Measurements from ENCODE around the gene TBL1XR1. TPM values are rescaled to one million over a fixed set of nuclear protein-coding genes. Genes with fewer than 3 reads are reported as not detected.

The TBL1XR1 gene
- total and polyA plus RNA-seq, 4 donors = 24.1 to 203 (median 77.4) TPM

- TF ChIP-seq CTCF (IDR thresholded peaks at IDR 0.05; ENCODE audit: control extremely low read depth, extremely low read depth) = no peak
- peaks cover 0 to 4% (median 2%) of the 10 kb centered on the region in 4 donors for H3K36me3 ChIP-seq (ENCODE audit: control insufficient read depth in 4 of 4, insufficient read depth in 4 of 4, low read length in 4 of 4)
- H3K4me3 ChIP-seq = no peak overlapping the region
- H3K27ac ChIP-seq (ENCODE audit: low read depth in 1 of 2, low read length in 1 of 2) = no peak overlapping the region
- no peak for DNase-seq
- ATAC-seq (ENCODE audit: insufficient read depth, low FRiP score) = no peak
- no peaks in the 10 kb centered on the region for H3K9me3 ChIP-seq (ENCODE audit: control insufficient read depth in 4 of 4, insufficient read depth in 3 of 4, low read length in 3 of 4)
- no peak overlapping the region for H3K9ac ChIP-seq (ENCODE audit: insufficient read depth in 1 of 2, low read length in 2 of 2)
- peaks cover 0 to 22% (median 9%) of the 10 kb centered on the region in 5 donors for H3K4me1 ChIP-seq (ENCODE audit: control insufficient read depth in 5 of 5, insufficient read depth in 5 of 5, low read length in 5 of 5)
- WGBS, 2 donors = 93 to 95% methylated on average over 6 of the region's 6 CpGs
- no peaks in the 10 kb centered on the region for H3K27me3 ChIP-seq (ENCODE audit: control insufficient read depth in 3 of 3, insufficient read depth in 3 of 3, low read length in 2 of 3)
These were observed 127.6 kb downstream of the TBL1XR1 start for GRCh38 chr3:177069514-177070329.

- Histone ChIP-seq H3K27ac (ENCODE audit: low read depth in 1 of 2, low read length in 1 of 2) (no peak overlapping the region), H3K27me3 (ENCODE audit: control insufficient read depth in 3 of 3, insufficient read depth in 3 of 3, low read length in 2 of 3) (no peaks in the 10 kb centered on the region), H3K9ac (ENCODE audit: insufficient read depth in 1 of 2, low read length in 2 of 2) (no peak overlapping the region), H3K4me3 (no peak overlapping the region), H3K9me3 (ENCODE audit: control insufficient read depth in 4 of 4, insufficient read depth in 3 of 4, low read length in 3 of 4) (no peaks in the 10 kb centered on the region), H3K36me3 (ENCODE audit: control insufficient read depth in 4 of 4, insufficient read depth in 4 of 4, low read length in 4 of 4) (peaks cover 0 to 4% (median 1%) of the 10 kb centered on the region in 4 donors), H3K4me1 (ENCODE audit: control insufficient read depth in 5 of 5, insufficient read depth in 5 of 5, low read length in 5 of 5) (peaks cover 0 to 30% (median 9%) of the 10 kb centered on the region in 5 donors)
- no peak for ATAC-seq (ENCODE audit: insufficient read depth, low FRiP score)
- no peak for TF ChIP-seq CTCF (IDR thresholded peaks at IDR 0.05; ENCODE audit: control extremely low read depth, extremely low read depth)
- WGBS, 2 donors = 97% methylated on average over 3 of the region's 3 CpGs
- no peak for DNase-seq
These were observed 128.3 kb downstream of the TBL1XR1 start for GRCh38 chr3:177068967-177069366.

- Histone ChIP-seq H3K4me1 (ENCODE audit: control insufficient read depth in 5 of 5, insufficient read depth in 5 of 5, low read length in 5 of 5) (peaks cover 0 to 55% (median 16%) of the 10 kb centered on the region in 5 donors), H3K4me3 (no peak overlapping the region), H3K27me3 (ENCODE audit: control insufficient read depth in 3 of 3, insufficient read depth in 3 of 3, low read length in 2 of 3) (no peaks in the 10 kb centered on the region), H3K36me3 (ENCODE audit: control insufficient read depth in 4 of 4, insufficient read depth in 4 of 4, low read length in 4 of 4) (peaks cover 0 to 2% (median 0%) of the 10 kb centered on the region in 4 donors), H3K9me3 (ENCODE audit: control insufficient read depth in 4 of 4, insufficient read depth in 3 of 4, low read length in 3 of 4) (no peaks in the 10 kb centered on the region), H3K27ac (ENCODE audit: low read depth in 1 of 2, low read length in 1 of 2) (no peak overlapping the region), H3K9ac (ENCODE audit: insufficient read depth in 1 of 2, low read length in 2 of 2) (no peak overlapping the region)
- DNase-seq (no peak), ATAC-seq (ENCODE audit: insufficient read depth, low FRiP score) (no peak)
- no peak for TF ChIP-seq CTCF (IDR thresholded peaks at IDR 0.05; ENCODE audit: control extremely low read depth, extremely low read depth)
- WGBS, 2 donors = 89 to 92% methylated on average over 2 of the region's 2 CpGs
These were observed 131.2 kb downstream of the TBL1XR1 start for GRCh38 chr3:177066068-177066467.
